Natural killer cell (primary cell): ENCODE data around the gene CERKL. TPM values are rescaled to one million over a fixed set of nuclear protein-coding genes. Genes with fewer than 3 reads are reported as not detected.

Experiments used
- ATAC-seq, 3 donors: fragments of 150-1000 bp in 2 of 3; fragments of 200-7000 bp in 1 of 3; cut with Tn5 transposase; 1 replicate in 1 of 3; 2 replicates in 2 of 3; pipeline ENCODE4 v1.10.0; 2021; ENCODE audit warnings: mild to moderate bottlenecking in 2 of 3, moderate library complexity in 2 of 3
- DNase-seq, 2 donors: peaks; one replicate each; pipeline versions ENCODE4 v3.0.0 to v3.0.0-alpha.2; 2013 to 2021; ENCODE audit warnings: mixed read lengths in 1 of 2
- H3K27ac ChIP-seq: one replicate; pipeline ENCODE4 v1.5.1; 2013; ENCODE audit warnings: mild to moderate bottlenecking, low read length
- H3K27me3 ChIP-seq: one replicate; pipeline ENCODE4 v1.6.1; 2013; ENCODE audit warnings: low read length; ENCODE audit not compliant: control insufficient read depth, insufficient read depth
- H3K36me3 ChIP-seq: one replicate; pipeline ENCODE4 v1.6.1; 2013; ENCODE audit warnings: low read length; ENCODE audit not compliant: control insufficient read depth, insufficient read depth
- H3K4me1 ChIP-seq: one replicate; pipeline ENCODE4 v1.6.1; 2013; ENCODE audit warnings: low read length; ENCODE audit not compliant: control insufficient read depth, insufficient read depth
- H3K4me3 ChIP-seq: one replicate; pipeline ENCODE4 v1.5.1; 2013; ENCODE audit warnings: low read length
- H3K9me3 ChIP-seq: one replicate; pipeline ENCODE4 v1.6.1; 2013; ENCODE audit warnings: low read length; ENCODE audit not compliant: control insufficient read depth, insufficient read depth
- H3K27ac Mint-ChIP-seq, 2 donors: one replicate each; pipeline ENCODE4 v1.8.0; 2022; ENCODE audit warnings: mild to moderate bottlenecking in 2 of 2, mixed read lengths in 2 of 2, moderate library complexity in 1 of 2
- H3K27me3 Mint-ChIP-seq, 2 donors: one replicate each; pipeline ENCODE4 v1.8.0; 2022; ENCODE audit warnings: low read depth in 2 of 2, mixed read lengths in 2 of 2
- H3K36me3 Mint-ChIP-seq: one replicate; pipeline ENCODE4 v1.8.0; 2022; ENCODE audit warnings: mixed read lengths
- H3K4me1 Mint-ChIP-seq, 2 donors: one replicate each; pipeline ENCODE4 v1.8.0; 2022; ENCODE audit warnings: mixed read lengths in 2 of 2
- H3K4me3 Mint-ChIP-seq: one replicate; pipeline ENCODE4 v1.8.0; 2022; ENCODE audit warnings: mild to moderate bottlenecking, moderate library complexity, mixed read lengths
- H3K9me3 Mint-ChIP-seq, 2 donors: one replicate each; pipeline ENCODE4 v1.8.0; 2022; ENCODE audit warnings: mixed read lengths in 2 of 2
- CTCF ChIP-seq: fragments of 200-600 bp; IDR thresholded peaks from one replicate; pipeline ENCODE4 v1.8.0; 2022; ENCODE audit warnings: antibody characterized with exemption
- WGBS: methylation state at CpG from one replicate; pipeline ENCODE4 v1.1.7; 2013; ENCODE audit warnings: missing lambda C conversion rate; ENCODE audit not compliant: insufficient coverage; 5-methylcytosine and 5-hydroxymethylcytosine counted together
- intact Hi-C: fragments of 100-400 bp; cut with micrococcal nuclease; formaldehyde crosslinking; loops from one replicate; pipeline ENCODE4 v1.14.2; 2022
- total RNA-seq, 4 donors: library from RNA; stranded (reverse); fragments of 120-200 nt in 1 of 4; gene quantifications; one replicate each; pipeline versions ENCODE4 v1.2.3 to v1.2.4, GENCODE V29; 2013 to 2022

Gene CERKL
- total RNA-seq, 3 donors from 2014 or later (not counting 1 experiment from before 2014, with no cell fraction given): not detected

- intact Hi-C loops: no loop called here
- H3K27me3 Mint-ChIP-seq: peaks cover 68 to 86% of the 10 kb centered on the region in 2 donors
- DNase-seq (no peak), ATAC-seq (no peak)
- H3K27me3 ChIP-seq: peaks cover 66% of the 10 kb centered on the region
- peaks cover 30% of the 10 kb centered on the region for H3K4me1 ChIP-seq
- no peak overlapping the region for H3K27ac ChIP-seq
- peaks cover 12 to 41% of the 10 kb centered on the region in 2 donors for H3K4me1 Mint-ChIP-seq
- H3K9me3 Mint-ChIP-seq: peaks cover 4% of the 10 kb centered on the region in 2 donors
- no peak for TF ChIP-seq CTCF
- peak overlapping the region; percentile 26 for H3K4me3 Mint-ChIP-seq
- H3K4me3 ChIP-seq: no peak overlapping the region
- H3K36me3 ChIP-seq: no peaks in the 10 kb centered on the region
- H3K9me3 ChIP-seq: peaks cover 5% of the 10 kb centered on the region
- peaks cover 12% of the 10 kb centered on the region for H3K36me3 Mint-ChIP-seq
- no peak overlapping the region for H3K27ac Mint-ChIP-seq
- 6% methylated on average over 41 of the region's 42 CpGs for WGBS
These were observed 26.1 kb upstream of the CERKL start for GRCh38 chr2:181682795-181683517.

DNA sequence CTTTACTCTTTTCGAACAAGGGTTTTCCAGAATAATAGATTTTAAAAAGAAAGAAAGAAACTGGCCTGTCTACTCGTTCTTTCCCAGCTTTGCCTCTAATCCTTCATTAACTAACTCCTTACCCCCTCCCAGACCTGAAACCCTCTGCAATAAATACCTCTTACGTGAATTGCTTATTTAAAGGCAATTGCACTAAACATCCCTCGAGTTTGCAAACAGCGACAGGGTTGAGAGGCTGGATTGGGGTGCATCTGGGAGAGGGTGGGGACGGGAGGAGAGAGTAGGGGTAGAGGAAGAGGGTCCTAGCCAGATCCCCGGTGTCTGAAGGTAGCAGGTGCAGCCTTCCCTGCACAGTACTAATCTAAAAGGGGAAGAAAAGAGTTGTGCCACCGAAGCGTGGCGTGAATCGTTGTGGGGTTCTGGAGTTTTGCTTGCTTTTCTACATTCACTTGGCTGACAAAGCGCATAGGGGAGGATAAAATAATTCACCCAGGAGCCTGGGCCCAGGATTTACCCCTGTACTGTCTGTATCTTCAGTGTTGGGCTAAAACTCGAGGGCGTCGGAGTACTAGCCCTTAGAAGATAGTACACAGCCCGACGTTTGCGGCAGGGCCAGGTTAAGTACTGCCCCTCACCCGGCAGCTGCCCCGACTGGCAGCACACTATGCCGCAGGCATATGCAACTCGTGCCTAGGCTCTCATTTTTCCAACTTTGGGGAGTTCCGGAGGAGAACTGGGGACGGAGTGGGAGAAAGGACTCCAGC, 25.3 kb upstream of the CERKL start:
- Mint-ChIP-seq H3K4me3 (peak overlapping the region; percentile 26), H3K4me1 (peaks cover 12 to 44% of the 10 kb centered on the region in 2 donors), H3K36me3 (peaks cover 12% of the 10 kb centered on the region), H3K27ac (no peak overlapping the region), H3K9me3 (peaks cover 4 to 7% of the 10 kb centered on the region in 2 donors), H3K27me3 (peaks cover 65 to 84% of the 10 kb centered on the region in 2 donors)
- no peak for TF ChIP-seq CTCF
- no peak overlapping the region for H3K27ac ChIP-seq
- ATAC-seq (no peak), DNase-seq (no peak)
- peaks cover 9% of the 10 kb centered on the region for H3K9me3 ChIP-seq
- intact Hi-C loops: no loop called here
- WGBS: 10% methylated on average over 24 of the region's 24 CpGs
- no peak overlapping the region for H3K4me3 ChIP-seq
- H3K36me3 ChIP-seq: no peaks in the 10 kb centered on the region
- peaks cover 30% of the 10 kb centered on the region for H3K4me1 ChIP-seq
- H3K27me3 ChIP-seq: peaks cover 73% of the 10 kb centered on the region

DNA sequence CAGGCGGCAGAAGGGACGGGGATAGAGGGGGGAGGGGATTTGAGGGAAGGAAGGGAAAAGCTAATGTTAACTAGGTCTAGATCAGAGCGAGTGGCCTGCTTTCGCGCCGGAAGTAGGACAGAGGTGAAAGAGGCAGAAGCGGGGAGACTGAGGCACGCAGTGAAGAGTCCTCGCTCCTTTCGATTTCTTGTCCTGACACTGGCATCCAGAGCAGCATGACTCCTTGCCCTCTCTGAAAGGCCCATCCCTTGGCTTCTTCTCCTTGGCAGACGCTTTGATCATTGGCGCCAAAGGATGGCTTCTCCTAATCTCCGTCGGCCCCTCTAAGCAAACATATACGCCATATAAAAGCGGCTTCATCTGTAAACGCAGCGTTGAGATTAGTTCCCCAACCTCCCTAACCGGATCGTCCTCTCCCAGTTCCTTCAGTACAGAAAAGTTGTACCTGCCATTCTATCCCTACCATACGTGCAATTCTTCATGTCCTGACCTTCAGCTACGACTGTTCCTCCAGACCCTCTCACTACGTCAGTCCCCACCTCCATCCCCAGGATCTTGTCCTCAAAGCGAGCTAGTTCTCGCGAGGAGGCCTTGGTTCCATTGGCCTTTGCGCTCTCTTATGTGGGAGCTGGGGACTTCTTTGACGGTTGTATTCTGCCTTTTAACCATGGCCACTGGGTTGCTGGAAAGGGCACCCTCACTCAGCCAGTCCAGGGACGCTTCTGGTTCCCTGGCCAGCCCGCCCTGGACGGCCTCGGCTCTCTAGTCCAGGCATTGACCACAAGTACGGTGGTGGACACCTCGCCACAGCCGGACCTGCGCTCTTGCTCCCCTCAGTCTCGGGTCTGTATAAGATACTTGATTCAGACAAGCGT, 24.3 kb upstream of the CERKL start:
- peaks cover 4 to 7% of the 10 kb centered on the region in 2 donors for H3K9me3 Mint-ChIP-seq
- H3K27ac ChIP-seq: no peak overlapping the region
- H3K4me1 Mint-ChIP-seq: peaks cover 12 to 44% of the 10 kb centered on the region in 2 donors
- no peak for TF ChIP-seq CTCF
- H3K36me3 Mint-ChIP-seq: peaks cover 12% of the 10 kb centered on the region
- peaks cover 9% of the 10 kb centered on the region for H3K9me3 ChIP-seq
- no peak for DNase-seq
- peaks cover 64 to 84% of the 10 kb centered on the region in 2 donors for H3K27me3 Mint-ChIP-seq
- ATAC-seq: no peak
- H3K4me1 ChIP-seq: peaks cover 30% of the 10 kb centered on the region
- H3K4me3 Mint-ChIP-seq: peak overlapping the region; percentile 33
- no peaks in the 10 kb centered on the region for H3K36me3 ChIP-seq
- peaks cover 70% of the 10 kb centered on the region for H3K27me3 ChIP-seq
- WGBS: 9% methylated on average over 38 of the region's 38 CpGs
- intact Hi-C loops: no loop called here
- H3K27ac Mint-ChIP-seq: no peak overlapping the region
- no peak overlapping the region for H3K4me3 ChIP-seq
